ENCODE results near the gene SPAM1. TPM values are rescaled to one million over a fixed set of nuclear protein-coding genes. Genes with fewer than 3 reads are reported as not detected.

The SPAM1 gene
- total RNA-seq, 1 experiment from 2014 or later: not detected

DNA sequence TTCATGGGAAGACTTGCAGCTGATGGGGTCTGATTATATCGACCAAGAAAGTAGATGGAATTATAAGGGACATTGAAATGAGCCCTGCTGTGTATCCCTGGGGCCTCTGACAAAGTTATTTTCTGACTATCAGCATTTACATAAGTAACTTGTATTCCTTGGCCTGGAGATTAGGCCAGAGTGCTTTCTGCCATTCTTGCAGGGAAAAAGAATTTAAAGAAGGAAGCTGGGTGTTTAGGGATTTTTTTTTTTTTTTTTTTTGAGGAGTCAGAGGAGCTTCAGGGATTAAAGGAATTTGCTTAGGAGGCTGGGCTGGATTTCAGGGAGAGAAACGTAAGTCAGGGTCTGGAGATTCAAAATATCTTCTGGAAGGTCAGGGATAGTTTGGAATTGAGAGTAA, 4.6 kb downstream of the SPAM1 start:
- H3K27ac ChIP-seq: no peak overlapping the region
- H3K4me1 ChIP-seq (replicated peaks): no peaks in the 10 kb centered on the region
- no peaks in the 10 kb centered on the region for H3K36me3 ChIP-seq
- no peaks in the 10 kb centered on the region for H3K27me3 ChIP-seq (replicated peaks)
- no peak for DNase-seq (ENCODE audit: low read depth in 1 of 2, low spot score in 2 of 2)
- no peaks in the 10 kb centered on the region for H3K9me3 ChIP-seq (replicated peaks)
- H3K4me3 ChIP-seq: no peak overlapping the region

DNA sequence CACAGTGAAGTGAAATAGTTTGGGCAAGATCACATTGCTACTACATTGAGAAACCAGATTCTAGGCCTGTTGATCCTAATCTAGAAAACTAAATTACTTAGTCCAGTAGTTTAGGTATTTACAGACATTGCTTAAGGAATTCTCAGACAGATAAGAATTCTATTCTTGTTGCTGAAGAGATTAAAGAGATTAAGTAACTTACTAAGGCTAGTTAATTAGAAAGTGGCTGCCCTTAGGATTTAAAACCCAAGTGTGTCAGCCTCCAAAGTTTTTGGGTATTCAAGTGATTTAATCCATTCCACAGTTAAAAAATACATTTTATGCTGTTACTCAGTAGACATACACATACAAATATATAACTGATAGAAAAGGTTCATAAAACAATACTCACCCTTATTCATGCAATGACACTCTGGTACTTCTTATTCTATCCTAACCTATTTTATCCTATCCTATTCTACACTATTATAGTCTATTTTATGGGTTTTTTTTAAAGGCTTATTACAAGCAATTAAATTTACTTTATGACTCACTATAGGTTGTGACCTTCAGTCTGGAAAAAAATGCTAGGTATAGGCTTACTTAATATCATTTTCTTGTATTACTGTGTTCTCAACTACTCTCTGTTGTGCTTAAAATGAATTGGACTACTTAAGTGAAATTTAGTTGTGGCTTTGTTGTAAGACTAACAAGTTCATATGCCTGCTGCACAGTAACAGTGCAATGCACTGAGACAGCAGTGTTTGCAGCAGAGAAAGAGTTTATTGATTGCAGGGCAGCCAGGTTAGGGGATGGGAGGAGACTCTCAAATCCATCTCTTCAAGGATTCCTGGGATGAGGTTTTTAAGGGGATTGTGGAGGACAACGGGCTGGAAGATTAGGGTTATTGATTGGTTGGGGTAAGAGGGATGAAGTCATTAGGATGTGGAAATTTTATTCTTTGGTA, 10.7 kb downstream of the SPAM1 start:
- no peaks in the 10 kb centered on the region for H3K27me3 ChIP-seq (replicated peaks)
- no peaks in the 10 kb centered on the region for H3K36me3 ChIP-seq
- no peak overlapping the region for H3K4me3 ChIP-seq
- DNase-seq (ENCODE audit: low read depth in 1 of 2, low spot score in 2 of 2): no peak
- H3K27ac ChIP-seq: no peak overlapping the region
- no peaks in the 10 kb centered on the region for H3K9me3 ChIP-seq (replicated peaks)
- H3K4me1 ChIP-seq (replicated peaks): no peaks in the 10 kb centered on the region

DNA sequence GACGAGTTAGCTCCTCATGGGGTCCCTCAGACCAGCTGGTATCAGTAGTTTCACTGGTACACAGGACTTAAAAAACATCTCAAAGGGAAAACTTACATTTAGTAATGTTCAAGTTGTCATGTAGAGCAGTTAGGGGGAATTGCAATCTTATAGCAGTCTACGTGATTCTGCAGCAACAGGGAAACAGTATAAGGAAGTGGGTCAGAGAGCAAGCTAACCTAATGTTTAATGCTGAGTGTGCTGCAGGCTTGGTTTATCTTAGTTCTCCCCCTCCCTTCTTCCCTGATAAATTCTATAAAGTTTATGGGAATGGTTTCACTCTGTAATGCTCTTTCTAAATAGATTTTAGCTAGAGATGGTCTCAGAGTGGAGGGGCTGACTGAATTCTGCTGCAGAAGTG, 11.3 kb downstream of the SPAM1 start:
- Histone ChIP-seq H3K4me1 (replicated peaks) (no peaks in the 10 kb centered on the region), H3K27me3 (replicated peaks) (no peaks in the 10 kb centered on the region), H3K27ac (no peak overlapping the region), H3K4me3 (no peak overlapping the region), H3K36me3 (no peaks in the 10 kb centered on the region), H3K9me3 (replicated peaks) (no peaks in the 10 kb centered on the region)
- DNase-seq (ENCODE audit: low read depth in 1 of 2, low spot score in 2 of 2): no peak

DNA sequence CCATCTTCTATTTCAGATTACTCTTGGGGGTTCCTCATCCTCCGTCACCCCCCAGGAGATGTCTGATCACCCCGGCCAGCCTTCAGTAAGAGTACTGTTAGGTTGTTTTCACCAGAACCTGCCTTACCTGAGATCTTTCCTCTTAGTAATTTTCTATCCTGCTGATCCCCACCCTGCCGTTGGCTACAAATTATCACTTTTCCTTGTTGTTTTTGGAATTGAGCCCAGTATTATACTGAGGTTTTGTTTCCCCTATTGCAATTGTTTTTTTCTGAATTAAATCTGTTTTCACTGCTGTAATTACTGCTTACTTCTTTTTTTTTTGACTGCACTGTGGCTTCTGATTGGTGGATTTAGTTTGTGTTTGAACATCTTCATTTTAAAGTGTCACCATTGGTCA, 14.7 kb downstream of the SPAM1 start:
- no peaks in the 10 kb centered on the region; the same call in 1 of the 2 replicates for H3K27me3 ChIP-seq (replicated peaks)
- H3K4me3 ChIP-seq: no peak overlapping the region
- no peak for DNase-seq (ENCODE audit: low read depth in 1 of 2, low spot score in 2 of 2)
- no peaks in the 10 kb centered on the region for H3K4me1 ChIP-seq (replicated peaks)
- H3K9me3 ChIP-seq (replicated peaks): no peaks in the 10 kb centered on the region
- no peaks in the 10 kb centered on the region for H3K36me3 ChIP-seq
- H3K27ac ChIP-seq: no peak overlapping the region

DNA sequence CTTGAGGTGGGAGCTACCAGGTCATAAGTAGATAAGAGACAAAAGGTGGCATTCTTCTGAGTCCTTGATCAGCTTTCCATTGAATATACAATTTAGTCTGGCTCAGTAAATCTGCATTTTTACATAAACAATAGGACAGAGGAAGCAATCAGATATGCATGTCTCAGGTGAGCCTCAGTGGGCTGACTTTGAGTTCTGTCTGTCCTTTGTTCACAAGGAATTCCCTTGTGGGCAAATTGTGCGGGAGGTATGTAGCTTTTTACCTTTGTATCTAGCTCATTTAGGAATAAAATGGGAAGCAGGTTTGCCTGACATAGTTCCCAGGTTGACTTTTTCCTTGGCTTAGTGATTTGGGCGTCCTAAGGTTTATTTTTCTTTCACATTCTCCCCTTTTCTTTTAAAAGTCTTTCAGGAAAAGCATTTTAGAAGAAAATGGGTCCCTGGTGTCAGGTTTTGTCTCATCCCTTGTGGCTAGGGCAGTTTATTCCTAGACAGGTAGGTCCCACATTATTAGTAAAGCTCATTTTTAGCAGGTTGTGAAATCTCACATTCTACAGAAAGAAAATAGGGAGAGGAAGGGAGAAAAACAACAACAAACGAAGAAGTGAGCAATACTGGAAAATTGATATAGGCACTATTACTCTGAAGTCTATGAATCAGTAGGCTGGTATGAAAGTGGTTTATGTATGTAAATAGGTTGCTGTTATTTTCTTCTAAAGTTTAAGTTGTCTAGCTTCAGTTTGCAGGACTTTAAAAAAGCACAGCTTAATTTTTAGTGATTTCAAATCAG, 16.5 kb downstream of the SPAM1 start:
- Histone ChIP-seq H3K4me3 (no peak overlapping the region), H3K27me3 (replicated peaks) (no peaks in the 10 kb centered on the region; the same call in 1 of the 2 replicates), H3K27ac (no peak overlapping the region), H3K9me3 (replicated peaks) (no peaks in the 10 kb centered on the region), H3K36me3 (no peaks in the 10 kb centered on the region), H3K4me1 (replicated peaks) (no peaks in the 10 kb centered on the region)
- DNase-seq (ENCODE audit: low read depth in 1 of 2, low spot score in 2 of 2): no peak

DNA sequence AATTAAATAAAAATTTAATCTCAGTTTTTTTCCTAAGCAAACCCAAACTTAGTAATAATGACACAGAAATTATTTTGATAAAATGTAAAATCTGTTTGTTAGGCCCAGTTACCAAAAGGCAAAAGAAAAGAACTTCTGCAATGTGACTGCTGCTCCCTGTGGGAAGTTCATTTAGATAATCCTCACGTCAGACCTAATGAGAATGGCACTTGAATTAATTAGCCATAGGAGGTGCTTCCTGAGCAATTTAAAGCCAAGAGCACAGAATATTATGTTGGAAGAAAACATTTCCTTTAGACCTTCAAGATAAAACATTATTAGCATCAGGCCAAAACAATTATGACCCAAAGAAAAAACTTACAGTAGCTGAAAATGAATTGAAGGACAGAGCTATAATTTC, 19.4 kb downstream of the SPAM1 start:
- DNase-seq (ENCODE audit: low read depth in 1 of 2, low spot score in 2 of 2): no peak
- no peaks in the 10 kb centered on the region for H3K9me3 ChIP-seq (replicated peaks)
- H3K27ac ChIP-seq: no peak overlapping the region
- no peak overlapping the region for H3K4me3 ChIP-seq
- H3K27me3 ChIP-seq (replicated peaks): no peaks in the 10 kb centered on the region; the same call in none of the 2 replicates
- H3K36me3 ChIP-seq: no peaks in the 10 kb centered on the region
- H3K4me1 ChIP-seq (replicated peaks): no peaks in the 10 kb centered on the region

DNA sequence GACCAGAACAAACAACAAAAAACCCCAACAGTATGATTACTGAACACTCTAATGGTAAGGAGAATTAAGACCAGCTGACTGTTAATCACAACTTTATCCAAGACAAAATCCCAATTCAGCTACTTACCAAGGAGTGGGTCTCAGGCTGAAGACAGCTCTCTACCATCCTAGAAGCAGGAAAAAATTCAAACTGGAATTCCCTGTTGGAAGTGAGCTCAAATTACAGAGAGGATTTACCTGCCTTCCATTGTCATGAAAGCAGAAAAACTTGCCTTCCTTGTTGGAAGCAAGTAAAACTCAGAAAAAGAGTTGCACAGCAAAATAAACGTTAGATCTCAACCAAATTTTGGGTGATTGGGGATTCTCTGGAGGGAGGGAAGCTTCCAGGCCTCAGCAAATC, 20.9 kb downstream of the SPAM1 start:
- H3K27me3 ChIP-seq (replicated peaks): no peaks in the 10 kb centered on the region; the same call in none of the 2 replicates
- DNase-seq (ENCODE audit: low read depth in 1 of 2, low spot score in 2 of 2): no peak
- no peak overlapping the region for H3K27ac ChIP-seq
- no peaks in the 10 kb centered on the region for H3K9me3 ChIP-seq (replicated peaks)
- no peaks in the 10 kb centered on the region for H3K4me1 ChIP-seq (replicated peaks)
- H3K36me3 ChIP-seq: no peaks in the 10 kb centered on the region
- no peak overlapping the region for H3K4me3 ChIP-seq

DNA sequence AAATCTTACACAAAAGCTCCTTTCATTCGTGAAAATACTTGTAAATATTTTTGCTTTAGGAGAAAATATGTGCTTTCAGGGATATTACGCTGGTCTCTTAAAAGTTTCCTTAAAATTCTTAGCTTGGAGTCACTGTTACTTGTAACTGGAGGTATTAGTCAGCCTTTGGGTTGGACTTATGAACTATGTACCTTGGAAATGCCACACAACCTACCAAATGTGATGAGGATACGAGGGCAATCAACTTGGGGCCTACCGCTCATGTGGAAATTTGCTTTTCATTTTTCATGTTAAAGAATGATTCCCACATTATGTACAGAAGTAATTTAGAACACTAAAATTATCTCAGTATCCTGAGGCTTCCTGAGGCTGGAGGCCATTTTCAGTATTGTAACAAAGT, 23.1 kb downstream of the SPAM1 start:
- H3K4me3 ChIP-seq: no peak overlapping the region
- no peaks in the 10 kb centered on the region for H3K36me3 ChIP-seq
- H3K27me3 ChIP-seq (replicated peaks): no peaks in the 10 kb centered on the region; the same call in none of the 2 replicates
- DNase-seq (ENCODE audit: low read depth in 1 of 2, low spot score in 2 of 2): no peak
- H3K27ac ChIP-seq: no peak overlapping the region
- H3K4me1 ChIP-seq (replicated peaks): no peaks in the 10 kb centered on the region
- H3K9me3 ChIP-seq (replicated peaks): no peaks in the 10 kb centered on the region

DNA sequence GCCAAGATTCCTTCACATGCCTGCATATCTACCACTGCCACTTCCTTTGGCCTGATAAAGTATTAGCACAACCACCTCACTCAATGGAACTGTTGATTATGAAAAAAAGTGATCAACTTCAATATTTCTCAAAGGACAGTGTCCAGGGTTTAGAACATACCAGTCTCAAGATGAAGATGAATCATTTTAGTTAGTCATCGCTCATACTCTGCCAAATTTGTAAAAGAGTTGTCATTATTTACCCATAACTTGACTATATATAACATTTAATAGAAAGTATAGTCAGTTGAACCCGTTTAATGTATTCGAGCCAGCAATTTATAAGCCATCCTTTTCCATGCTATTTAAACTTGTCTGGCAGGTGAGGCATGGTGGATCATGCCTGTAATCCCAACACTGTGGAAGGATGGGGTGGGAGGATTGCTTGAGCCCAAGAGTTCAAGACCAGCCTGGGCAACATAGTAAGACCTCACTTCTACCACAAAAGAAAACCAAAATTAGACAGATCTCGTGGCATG, 33.2 kb downstream of the SPAM1 start:
- no peaks in the 10 kb centered on the region for H3K9me3 ChIP-seq (replicated peaks)
- no peak overlapping the region for H3K4me3 ChIP-seq
- H3K27ac ChIP-seq: no peak overlapping the region
- no peak for DNase-seq (ENCODE audit: low read depth in 1 of 2, low spot score in 2 of 2)
- H3K27me3 ChIP-seq (replicated peaks): no peaks in the 10 kb centered on the region
- no peaks in the 10 kb centered on the region for H3K36me3 ChIP-seq
- H3K4me1 ChIP-seq (replicated peaks): no peaks in the 10 kb centered on the region

DNA sequence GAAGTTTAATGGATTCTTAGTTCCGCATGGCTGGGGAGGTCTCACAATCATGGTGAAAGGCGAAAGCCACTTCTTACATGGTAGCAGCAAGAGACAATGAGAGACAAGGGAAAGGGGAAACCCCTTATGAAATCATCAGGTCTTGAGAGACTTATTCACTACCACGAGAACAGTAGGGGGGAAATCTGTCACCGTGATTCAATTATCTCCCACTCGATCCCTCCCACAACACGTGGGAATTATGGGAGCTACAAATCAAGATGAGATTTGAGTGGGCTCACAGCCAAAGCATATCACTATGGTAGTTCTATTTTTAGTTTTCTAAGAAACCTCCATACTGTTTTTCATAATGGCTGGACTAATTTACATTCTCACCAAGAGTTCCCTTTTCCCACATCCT, 36.7 kb downstream of the SPAM1 start:
- no peak for DNase-seq (ENCODE audit: low read depth in 1 of 2, low spot score in 2 of 2)
- no peak overlapping the region for H3K27ac ChIP-seq
- H3K27me3 ChIP-seq (replicated peaks): no peaks in the 10 kb centered on the region
- no peaks in the 10 kb centered on the region for H3K9me3 ChIP-seq (replicated peaks)
- H3K4me1 ChIP-seq (replicated peaks): no peaks in the 10 kb centered on the region
- H3K4me3 ChIP-seq: no peak overlapping the region
- no peaks in the 10 kb centered on the region for H3K36me3 ChIP-seq

DNA sequence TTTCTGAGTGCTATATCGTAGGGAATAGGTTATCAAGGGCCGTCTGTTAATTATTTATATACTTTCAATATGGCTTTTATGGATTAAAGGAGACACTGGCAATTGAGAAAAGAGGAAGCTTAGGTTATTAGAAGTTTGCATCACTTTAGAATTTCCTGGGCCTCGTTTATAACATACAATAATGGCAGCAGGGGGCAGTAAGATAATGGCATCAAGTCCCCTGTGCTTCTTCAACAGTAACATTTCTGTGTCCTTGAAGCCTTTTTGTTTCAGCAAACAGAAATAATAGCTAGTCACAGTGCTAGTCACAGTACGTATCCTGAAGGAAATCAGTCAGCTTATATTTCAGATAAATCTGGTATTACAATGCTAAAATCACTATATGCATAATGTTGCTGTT, 41.9 kb downstream of the SPAM1 start:
- Histone ChIP-seq H3K27ac (no peak overlapping the region), H3K4me3 (no peak overlapping the region), H3K9me3 (replicated peaks) (no peaks in the 10 kb centered on the region), H3K36me3 (no peaks in the 10 kb centered on the region), H3K27me3 (replicated peaks) (no peaks in the 10 kb centered on the region), H3K4me1 (replicated peaks) (no peaks in the 10 kb centered on the region)
- DNase-seq (ENCODE audit: low read depth in 1 of 2, low spot score in 2 of 2): no peak

DNA sequence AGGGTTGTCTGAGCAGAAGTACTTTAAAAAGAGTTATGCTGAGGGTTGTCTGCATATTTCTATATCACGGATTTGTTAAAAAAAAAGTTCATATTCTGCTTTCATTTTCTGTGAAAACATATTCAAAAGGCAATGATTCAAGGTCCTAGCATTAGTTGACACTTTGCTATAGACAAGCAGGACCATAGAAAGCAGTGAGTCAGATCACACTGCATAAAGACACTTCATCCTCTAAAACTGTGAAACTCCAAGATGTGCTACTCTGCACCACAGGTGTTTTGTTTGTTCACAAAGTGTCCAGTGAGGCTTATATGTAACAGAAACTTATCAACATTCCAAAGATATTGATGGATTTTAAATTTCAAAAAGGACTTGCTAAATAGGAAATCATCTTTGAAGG, 47.0 kb downstream of the SPAM1 start:
- Histone ChIP-seq H3K9me3 (replicated peaks) (no peaks in the 10 kb centered on the region), H3K4me3 (no peak overlapping the region), H3K4me1 (replicated peaks) (no peaks in the 10 kb centered on the region), H3K27ac (no peak overlapping the region), H3K36me3 (no peaks in the 10 kb centered on the region), H3K27me3 (replicated peaks) (no peaks in the 10 kb centered on the region)
- no peak for DNase-seq (ENCODE audit: low read depth in 1 of 2, low spot score in 2 of 2)

DNA sequence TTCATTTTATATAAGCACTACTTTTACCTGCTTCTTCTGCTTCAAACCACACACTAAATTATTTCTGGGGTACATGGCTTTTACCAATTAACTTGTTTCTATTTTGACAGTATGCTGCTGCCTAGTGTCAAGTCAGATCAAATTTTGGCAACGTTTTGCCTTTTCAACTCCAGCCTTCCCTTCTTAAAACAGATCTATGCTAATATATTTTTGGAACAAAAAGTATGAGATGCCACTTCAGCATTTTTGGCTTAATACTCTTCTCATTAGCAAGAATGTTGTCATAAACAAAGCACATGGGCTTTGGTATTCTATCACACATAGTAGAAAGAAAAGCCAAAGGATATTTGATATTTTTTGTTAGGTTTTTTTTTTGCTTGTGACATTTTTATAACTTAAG, 47.8 kb downstream of the SPAM1 start:
- no peaks in the 10 kb centered on the region for H3K9me3 ChIP-seq (replicated peaks)
- H3K27me3 ChIP-seq (replicated peaks): no peaks in the 10 kb centered on the region
- no peaks in the 10 kb centered on the region for H3K4me1 ChIP-seq (replicated peaks)
- H3K4me3 ChIP-seq: no peak overlapping the region
- H3K27ac ChIP-seq: no peak overlapping the region
- DNase-seq (ENCODE audit: low read depth in 1 of 2, low spot score in 2 of 2): no peak
- H3K36me3 ChIP-seq: no peaks in the 10 kb centered on the region

DNA sequence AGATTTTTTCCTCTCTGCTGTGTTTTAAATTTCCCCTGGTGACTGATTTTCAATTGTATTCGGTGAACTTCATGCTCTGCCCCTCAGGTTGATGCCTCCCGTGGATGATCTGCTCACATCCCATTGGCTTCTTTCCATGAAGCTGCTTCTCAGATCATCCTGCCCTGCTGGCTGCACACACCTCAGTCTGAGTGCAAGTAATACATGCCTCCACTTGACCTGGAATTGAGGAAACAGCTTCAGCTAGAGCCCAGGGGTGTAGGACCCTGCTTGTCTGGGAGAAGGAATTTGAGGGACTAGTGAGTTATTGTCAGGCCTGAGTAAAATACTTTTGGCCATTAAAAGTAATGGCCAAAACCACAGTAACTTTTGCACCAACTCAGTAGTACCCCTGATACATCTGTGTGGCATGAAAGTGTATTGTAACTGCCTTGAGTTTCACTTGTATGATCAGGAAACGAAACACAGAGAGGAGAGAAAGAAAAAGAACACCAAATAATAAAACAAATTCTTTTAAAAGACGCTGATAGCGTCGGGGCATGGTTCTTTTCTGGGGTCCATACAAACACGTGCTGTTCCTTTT, 49.4 kb downstream of the SPAM1 start:
- H3K36me3 ChIP-seq: no peaks in the 10 kb centered on the region
- no peaks in the 10 kb centered on the region for H3K4me1 ChIP-seq (replicated peaks)
- no peak overlapping the region for H3K4me3 ChIP-seq
- DNase-seq (ENCODE audit: low read depth in 1 of 2, low spot score in 2 of 2): no peak
- no peak overlapping the region for H3K27ac ChIP-seq
- H3K9me3 ChIP-seq (replicated peaks): no peaks in the 10 kb centered on the region
- H3K27me3 ChIP-seq (replicated peaks): no peaks in the 10 kb centered on the region

Measured in SJSA1 (cell line).